Endodermal cell (in vitro differentiated cells): ENCODE data around the gene PTPRN2. TPM values are rescaled to one million over a fixed set of nuclear protein-coding genes. Genes with fewer than 3 reads are reported as not detected.
A peak's percentile ranks its signal among the peaks of the same experiment; 100 is the strongest.

ENCODE experiments used
- DNase-seq: peaks from one replicate; pipeline ENCODE4 v3.0.0-alpha.2; 2017
- H3K27ac ChIP-seq: 2 replicates; pipeline ENCODE4 v1.5.1; 2013; ENCODE audit warnings: mild to moderate bottlenecking, low read depth, low read length, moderate library complexity
- H3K27me3 ChIP-seq: 2 replicates; pipeline ENCODE4 v1.6.1; 2013; ENCODE audit warnings: mild to moderate bottlenecking, low read length, moderate library complexity; ENCODE audit not compliant: insufficient read depth, control insufficient read depth, poor library complexity, severe bottlenecking
- H3K36me3 ChIP-seq: 2 replicates; pipeline ENCODE4 v1.7.0; 2013; ENCODE audit warnings: mild to moderate bottlenecking, low read length, moderate library complexity; ENCODE audit not compliant: control insufficient read depth, insufficient read depth
- H3K4me1 ChIP-seq: one replicate; pipeline ENCODE4 v1.7.0; 2013; ENCODE audit warnings: low read length; ENCODE audit not compliant: control insufficient read depth, insufficient read depth
- H3K4me3 ChIP-seq: 2 replicates; pipeline ENCODE4 v1.5.1; 2013; ENCODE audit warnings: mild to moderate bottlenecking, low read length, moderate library complexity
- H3K9ac ChIP-seq: 2 replicates; pipeline ENCODE4 v1.6.1; 2013; ENCODE audit warnings: mild to moderate bottlenecking, low read length, moderate library complexity; ENCODE audit not compliant: poor library complexity, severe bottlenecking; ENCODE audit errors: extremely low read depth
- H3K9me3 ChIP-seq: 2 replicates; pipeline ENCODE4 v1.6.1; 2013; ENCODE audit warnings: mild to moderate bottlenecking, low read length, moderate library complexity; ENCODE audit not compliant: control insufficient read depth
- H3K27ac Mint-ChIP-seq: 2 replicates; pipeline ENCODE4 v1.8.0; 2020; ENCODE audit warnings: mixed read lengths
- H3K27me3 Mint-ChIP-seq: 2 replicates; pipeline ENCODE4 v1.8.0; 2021; ENCODE audit warnings: mild to moderate bottlenecking, mixed read lengths; ENCODE audit not compliant: insufficient read depth
- H3K36me3 Mint-ChIP-seq: 2 replicates; pipeline ENCODE4 v1.8.0; 2020; ENCODE audit warnings: low read depth, mixed read lengths
- H3K4me1 Mint-ChIP-seq: 2 replicates; pipeline ENCODE4 v1.8.0; 2020; ENCODE audit warnings: mixed read lengths
- H3K4me3 Mint-ChIP-seq: 2 replicates; pipeline ENCODE4 v1.8.0; 2020; ENCODE audit warnings: mild to moderate bottlenecking, moderate library complexity, mixed read lengths
- H3K9me3 Mint-ChIP-seq: 2 replicates; pipeline ENCODE4 v1.8.0; 2020; ENCODE audit warnings: mild to moderate bottlenecking, mixed read lengths
- WGBS, 2 experiments: methylation state at CpG; one replicate each; pipeline versions ENCODE4 v1.1.5 to v1.1.7; 2013; ENCODE audit warnings: missing lambda C conversion rate in 2 of 2, mixed read lengths in 1 of 2; ENCODE audit not compliant: insufficient coverage in 1 of 2, insufficient read length in 1 of 2; 5-methylcytosine and 5-hydroxymethylcytosine counted together
- long read RNA-seq, 4 experiments: library from polyadenylated mRNA in 2 of 4; library from RNA in 1 of 4; library from capped mRNA in 1 of 4; stranded (forward) in 3 of 4; unstranded in 1 of 4; transcript quantifications; one replicate each; pipeline ENCODE4 v2.0.0, GENCODE V29; 2020 to 2021; ENCODE audit warnings: inconsistent platforms in 1 of 4
- polyA plus RNA-seq, 2 experiments: library from polyadenylated mRNA; stranded (reverse); fragments of 50-300 nt; gene quantifications; one replicate each; pipeline ENCODE4 v1.2.3, GENCODE V29; 2013
- total RNA-seq, 2 donors: library from RNA; stranded (reverse); fragmentation: NEBNext Ultra II Directional in 1 of 2; extraction: Animal tissue kit (Norgen Biotek cat#: 25700) in 1 of 2; gene quantifications; 2 replicates in 1 of 2; 3 replicates in 1 of 2; pipeline ENCODE4 v1.2.1, GENCODE V29; 2021
- TF ChIP-seq, protein P1 (sequence below): fragments of 200-600 bp; sonication (generic); conservative IDR thresholded peaks from 2 replicates; pipeline ENCODE4 v1.5.0; 2021; ENCODE audit warnings: antibody characterized with exemption, mild to moderate bottlenecking

Gene PTPRN2
- 1 to 10 TPM in 1 of 2 donors, under 1 TPM in 1; 0.69 to 1.2 TPM for total RNA-seq
- 0.68 TPM for polyA plus RNA-seq (2013, experiment 1 of 2)
- 0.37 TPM for polyA plus RNA-seq (2013, experiment 2 of 2)
- long read RNA-seq, experiment 1 = 0 reads
- long read RNA-seq, experiment 2, partial matches to known transcripts = 1 of 1 reads
- long read RNA-seq, experiment 2, other reads (novel, unspliced or antisense) = 0 of 1 reads
- long read RNA-seq, experiment 3, partial matches to known transcripts = 4 of 10 reads
- long read RNA-seq, experiment 3, other reads (novel, unspliced or antisense) = 6 of 10 reads
- long read RNA-seq, experiment 4 = 0 reads

DNA sequence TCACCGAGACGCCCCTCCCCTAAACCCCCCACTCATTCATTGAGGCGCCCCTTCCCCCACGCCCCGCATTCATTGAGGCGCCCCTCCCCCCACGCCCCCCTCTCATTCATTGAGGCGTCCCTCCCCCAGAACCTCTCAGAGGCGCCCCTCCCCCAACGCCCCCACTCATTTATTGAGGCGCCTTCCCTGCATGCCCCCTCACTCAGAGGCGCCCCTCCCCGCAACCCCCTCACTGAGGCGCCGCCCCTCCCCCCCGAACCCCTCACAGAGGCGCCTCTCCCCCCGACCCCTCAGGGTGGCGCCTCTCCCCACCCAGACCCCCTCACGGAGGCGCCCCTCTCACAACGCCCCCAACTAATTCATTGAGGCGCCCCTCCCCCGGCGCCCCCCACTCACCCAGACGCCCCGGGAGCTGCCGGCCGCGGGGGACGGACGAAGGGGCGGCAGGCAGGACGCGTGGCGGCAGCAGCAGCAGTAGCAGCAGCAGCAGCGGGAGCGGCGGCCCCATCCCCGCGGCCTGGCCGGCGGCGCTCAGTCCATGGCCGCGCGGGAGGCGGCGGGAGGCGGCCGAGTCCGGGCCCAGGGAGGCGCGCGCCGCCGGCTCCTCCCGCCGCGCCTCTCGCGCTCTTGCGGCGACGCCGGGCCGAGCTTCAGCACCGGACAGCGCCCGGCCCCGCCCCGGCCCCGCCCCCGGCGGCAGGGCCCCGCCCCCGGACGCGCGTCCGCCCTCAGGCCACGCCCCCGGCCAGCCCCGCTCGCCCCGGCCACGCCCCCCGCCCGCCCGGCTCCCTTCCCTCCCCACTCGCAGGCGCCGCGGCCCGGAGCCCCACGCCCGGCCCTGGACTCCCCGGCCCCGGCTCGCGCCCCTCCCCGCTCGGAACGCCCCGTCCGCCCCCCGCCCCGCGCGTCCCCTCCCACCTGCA, at the start of gene PTPRN2:
PTPRN2 (minus strand) TSS at position 662 of the 923 bp plus-strand sequence.
- Histone ChIP-seq H3K9ac (no peak within 1 kb of the TSS), H3K9me3 (peaks cover 44% of the 10 kb centered on the region), H3K36me3 (no peaks in the 10 kb centered on the region), H3K4me1 (no peaks in the 10 kb centered on the region), H3K27ac (no peak within 1 kb of the TSS), H3K4me3 (no peak within 1 kb of the TSS), H3K27me3 (no peaks in the 10 kb centered on the region)
- no peaks in the 10 kb centered on the region for H3K36me3 Mint-ChIP-seq
- TF ChIP-seq, protein P1, sequence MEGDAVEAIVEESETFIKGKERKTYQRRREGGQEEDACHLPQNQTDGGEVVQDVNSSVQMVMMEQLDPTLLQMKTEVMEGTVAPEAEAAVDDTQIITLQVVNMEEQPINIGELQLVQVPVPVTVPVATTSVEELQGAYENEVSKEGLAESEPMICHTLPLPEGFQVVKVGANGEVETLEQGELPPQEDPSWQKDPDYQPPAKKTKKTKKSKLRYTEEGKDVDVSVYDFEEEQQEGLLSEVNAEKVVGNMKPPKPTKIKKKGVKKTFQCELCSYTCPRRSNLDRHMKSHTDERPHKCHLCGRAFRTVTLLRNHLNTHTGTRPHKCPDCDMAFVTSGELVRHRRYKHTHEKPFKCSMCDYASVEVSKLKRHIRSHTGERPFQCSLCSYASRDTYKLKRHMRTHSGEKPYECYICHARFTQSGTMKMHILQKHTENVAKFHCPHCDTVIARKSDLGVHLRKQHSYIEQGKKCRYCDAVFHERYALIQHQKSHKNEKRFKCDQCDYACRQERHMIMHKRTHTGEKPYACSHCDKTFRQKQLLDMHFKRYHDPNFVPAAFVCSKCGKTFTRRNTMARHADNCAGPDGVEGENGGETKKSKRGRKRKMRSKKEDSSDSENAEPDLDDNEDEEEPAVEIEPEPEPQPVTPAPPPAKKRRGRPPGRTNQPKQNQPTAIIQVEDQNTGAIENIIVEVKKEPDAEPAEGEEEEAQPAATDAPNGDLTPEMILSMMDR = no peak
- no peaks in the 10 kb centered on the region for H3K4me1 Mint-ChIP-seq
- H3K9me3 Mint-ChIP-seq = no peaks in the 10 kb centered on the region
- DNase-seq = peak; percentile 89
- no peak within 1 kb of the TSS for H3K27ac Mint-ChIP-seq
- WGBS, 2 experiments = 87% methylated on average over 84 of the region's 110 CpGs; no CpG with 5 or more reads in 1 of the 2 experiments
- peaks cover 31% of the 10 kb centered on the region for H3K27me3 Mint-ChIP-seq
- peak within 1 kb of the TSS; percentile 39 for H3K4me3 Mint-ChIP-seq

DNA sequence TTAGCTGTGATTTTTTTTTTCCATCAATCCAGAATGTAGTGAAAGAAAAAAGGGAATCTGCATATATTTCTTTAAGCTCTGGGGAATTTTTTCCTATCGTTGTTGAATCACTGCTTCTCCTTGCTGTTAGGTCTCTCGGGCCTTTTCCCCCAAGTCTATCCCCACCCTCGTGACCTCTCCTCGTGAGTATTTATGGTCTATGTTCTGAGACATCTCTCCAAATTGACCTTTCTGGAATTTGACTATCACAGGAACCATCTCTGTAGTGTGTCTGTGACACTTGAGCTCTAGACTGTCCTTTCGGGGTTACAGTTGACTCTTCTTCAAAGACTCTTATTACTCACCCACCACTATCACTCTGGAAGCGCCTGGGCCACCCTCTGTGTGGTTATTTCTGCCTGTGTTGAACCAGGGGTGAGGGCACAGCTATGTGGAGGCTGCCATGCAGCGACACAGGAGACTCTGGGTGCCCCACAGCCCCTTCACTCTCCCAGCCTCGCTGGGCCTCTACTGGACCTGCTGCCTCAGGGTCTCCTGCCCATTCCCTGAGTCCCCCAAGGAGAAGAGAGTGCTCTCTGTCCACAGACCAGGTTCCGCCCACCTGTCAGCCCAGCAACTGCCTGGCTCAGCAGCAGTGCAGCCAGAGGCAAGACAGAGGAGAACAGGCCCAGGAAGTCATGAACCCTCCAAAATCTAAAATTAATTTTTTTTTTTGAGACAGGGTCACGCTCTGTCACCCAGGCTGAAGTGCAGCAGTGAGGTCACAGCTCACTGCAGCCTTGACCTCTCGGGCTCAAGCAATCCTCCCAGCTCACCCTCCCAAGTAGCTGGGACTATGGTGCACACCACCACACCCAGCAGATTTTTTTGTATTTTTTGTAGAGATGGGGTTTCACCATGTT, 45.7 kb upstream of the PTPRN2 start:
- peaks cover 27% of the 10 kb centered on the region for H3K36me3 ChIP-seq
- Mint-ChIP-seq H3K4me1 (no peaks in the 10 kb centered on the region), H3K4me3 (no peak overlapping the region), H3K9me3 (no peaks in the 10 kb centered on the region), H3K27ac (no peak overlapping the region), H3K27me3 (no peaks in the 10 kb centered on the region), H3K36me3 (peaks cover 42% of the 10 kb centered on the region)
- TF ChIP-seq, protein P1 = no peak
- no peak for DNase-seq
- no peak overlapping the region for H3K9ac ChIP-seq
- no peaks in the 10 kb centered on the region for H3K9me3 ChIP-seq
- no peaks in the 10 kb centered on the region for H3K27me3 ChIP-seq
- H3K4me3 ChIP-seq = no peak overlapping the region
- no peak overlapping the region for H3K27ac ChIP-seq
- H3K4me1 ChIP-seq = no peaks in the 10 kb centered on the region
- WGBS, 2 experiments = 96 to 100% methylated on average over 6 to 11 of the region's 11 CpGs
